HEK293T (cell line): ENCODE measurements around the gene MYO5C.

ENCODE experiments used
- BHLHE40 ChIP-seq: fragments of 450-650 bp; IDR thresholded peaks from 2 replicates; pipeline ENCODE4 v1.6.1; 2016; ENCODE audit warnings: mild to moderate bottlenecking, moderate library complexity, borderline replicate concordance
- ELF4 ChIP-seq: fragments of 450-650 bp; IDR thresholded peaks from 2 replicates; pipeline ENCODE4 v1.6.1; 2017; ENCODE audit warnings: antibody characterized with exemption
- FOXM1 ChIP-seq: fragments of 450-650 bp; IDR thresholded peaks from 2 replicates; pipeline ENCODE4 v1.6.1; 2017; ENCODE audit warnings: mild to moderate bottlenecking, borderline replicate concordance
- HDGF ChIP-seq: fragments of 450-650 bp; IDR thresholded peaks from 2 replicates; pipeline ENCODE4 v1.6.1; 2017; ENCODE audit warnings: antibody characterized with exemption, borderline replicate concordance
- SUZ12 ChIP-seq: fragments of 450-650 bp; IDR thresholded peaks from 2 replicates; pipeline ENCODE4 v1.6.1; 2016; ENCODE audit warnings: mild to moderate bottlenecking
- ZNF384 ChIP-seq: fragments of 450-650 bp; IDR thresholded peaks from 2 replicates; pipeline ENCODE4 v1.6.1; 2016

DNA sequence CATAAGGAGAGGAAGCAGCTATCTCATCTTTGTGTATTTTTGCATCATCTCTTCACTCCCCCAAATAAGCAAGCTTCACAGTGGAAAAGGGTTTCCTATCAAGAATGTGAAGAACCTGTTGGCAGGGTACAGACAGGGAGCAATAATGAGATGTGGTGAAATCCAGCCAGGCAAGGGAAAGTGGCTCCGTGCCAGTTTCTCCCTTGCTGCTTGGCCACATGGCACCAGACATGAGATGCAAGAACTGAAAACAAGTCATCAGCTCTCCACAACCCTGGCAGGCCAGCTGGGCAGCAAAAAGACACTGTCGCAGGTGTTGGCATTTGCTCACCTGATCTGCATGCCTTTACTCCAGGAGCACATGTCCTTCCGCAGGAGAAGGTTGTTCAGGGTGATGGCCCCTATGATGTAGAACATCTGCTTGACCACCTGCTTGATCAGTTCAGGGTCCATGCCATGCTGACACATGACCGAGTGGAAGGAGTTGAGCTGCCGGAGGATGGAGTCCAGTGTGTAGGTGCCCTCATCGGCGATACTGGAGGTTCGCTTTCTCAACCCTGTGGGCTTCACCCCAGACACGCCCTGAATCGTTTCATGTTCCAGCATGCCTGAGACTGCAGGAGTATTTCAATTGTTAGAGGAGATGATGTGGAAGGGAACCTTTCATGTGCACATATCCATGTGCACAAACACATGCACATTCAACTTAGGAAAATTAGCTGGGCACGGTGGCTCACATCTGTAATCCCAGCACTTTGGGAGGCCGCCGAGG lies 23.3 kb upstream of the MYO5C start:
- no peak for TF ChIP-seq BHLHE40
- no peak for TF ChIP-seq HDGF
- no peak for TF ChIP-seq ELF4
- TF ChIP-seq FOXM1: no peak
- no peak for TF ChIP-seq SUZ12
- no peak for TF ChIP-seq ZNF384
